Esophagus (tissue), 2 donors: Measurements from ENCODE around the gene NCKAP5L. TPM values are rescaled to one million over a fixed set of nuclear protein-coding genes. Genes with fewer than 3 reads are reported as not detected.

Experiments
- H3K27ac ChIP-seq, 2 donors: one replicate each; pipeline ENCODE4 v1.5.1; 2013; ENCODE audit warnings: low read depth in 2 of 2, mild to moderate bottlenecking in 2 of 2, inconsistent platforms in 1 of 2, low read length in 1 of 2, moderate library complexity in 1 of 2
- H3K27me3 ChIP-seq, 2 donors: one replicate each; pipeline ENCODE4 v1.6.1; 2013; ENCODE audit warnings: low read length in 2 of 2, control low read depth in 1 of 2, mild to moderate bottlenecking in 1 of 2; ENCODE audit not compliant: insufficient read depth in 2 of 2, control insufficient read depth in 1 of 2
- H3K36me3 ChIP-seq, 2 donors: one replicate each; pipeline ENCODE4 v1.6.1; 2013; ENCODE audit warnings: low read length in 1 of 2; ENCODE audit not compliant: control insufficient read depth in 2 of 2, insufficient read depth in 2 of 2
- H3K4me1 ChIP-seq, 2 donors: one replicate each; pipeline ENCODE4 v1.6.1; 2013; ENCODE audit warnings: low read length in 1 of 2; ENCODE audit not compliant: control insufficient read depth in 2 of 2, insufficient read depth in 2 of 2
- H3K4me3 ChIP-seq, 2 donors: one replicate each; pipeline ENCODE4 v1.5.1; 2013; ENCODE audit warnings: low read length in 2 of 2, mild to moderate bottlenecking in 2 of 2, low read depth in 1 of 2, moderate library complexity in 1 of 2
- H3K9me3 ChIP-seq, 2 donors: one replicate each; pipeline ENCODE4 v1.6.1; 2013; ENCODE audit warnings: mild to moderate bottlenecking in 2 of 2, low read depth in 1 of 2, low read length in 1 of 2, moderate library complexity in 1 of 2; ENCODE audit not compliant: control insufficient read depth in 2 of 2, insufficient read depth in 1 of 2
- WGBS, 2 donors: extraction: QIAGEN DNeasy Blood & Tissue Kit; methylation state at CpG; one replicate each; pipeline ENCODE4 v1.1.7; 2013; 5-methylcytosine and 5-hydroxymethylcytosine counted together
- polyA plus RNA-seq, 2 donors: library from polyadenylated mRNA; stranded (reverse); fragments of 200-250 nt; gene quantifications; one replicate each; pipeline ENCODE4 v1.2.3, GENCODE V29; 2013
- donor health status: healthy with polysubstance abuse.
- donor health status: Bipolar disorder and iron deficiency.

The NCKAP5L gene
- polyA plus RNA-seq, 2 donors = 3.1 to 8.4 TPM

DNA sequence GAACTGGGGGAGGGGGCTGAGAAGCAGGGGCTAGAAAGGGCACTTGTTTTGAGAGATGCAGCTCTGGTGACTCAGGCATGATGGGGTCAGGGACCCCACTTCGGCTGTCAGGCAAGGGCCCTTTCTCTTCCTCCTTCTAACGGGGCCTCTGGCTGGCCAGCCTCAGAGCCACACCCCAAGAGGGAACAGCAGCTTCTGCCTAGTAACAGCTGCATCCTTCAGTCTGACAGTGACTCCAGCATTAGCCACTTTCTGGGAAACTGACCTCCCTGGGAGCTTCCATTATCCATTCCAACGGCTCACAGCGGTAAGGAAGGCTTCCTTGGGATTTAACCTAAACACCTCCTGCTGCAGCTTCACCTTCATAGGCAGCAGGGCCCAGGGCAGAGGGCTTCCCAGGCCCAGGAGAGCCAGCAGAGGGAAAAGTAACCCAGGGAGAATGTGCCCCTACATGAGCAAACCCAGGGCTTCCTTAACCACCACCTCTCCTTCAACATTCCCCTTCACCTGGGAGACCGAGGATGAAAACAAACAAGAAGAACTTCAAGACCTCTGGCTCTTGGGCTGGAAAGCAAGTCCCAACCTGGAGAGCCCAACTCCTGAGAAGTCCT lies 2.7 kb downstream of the NCKAP5L start:
- no peak overlapping the region for H3K4me3 ChIP-seq
- peaks cover 2 to 15% of the 10 kb centered on the region in 2 donors for H3K4me1 ChIP-seq
- no peaks in the 10 kb centered on the region for H3K36me3 ChIP-seq
- H3K9me3 ChIP-seq = no peaks in the 10 kb centered on the region
- WGBS, 2 donors = 25 to 40% methylated on average over 5 of the region's 5 CpGs
- H3K27me3 ChIP-seq = no peaks in the 10 kb centered on the region
- peak overlapping the region; percentile 9 to 40 for H3K27ac ChIP-seq

DNA sequence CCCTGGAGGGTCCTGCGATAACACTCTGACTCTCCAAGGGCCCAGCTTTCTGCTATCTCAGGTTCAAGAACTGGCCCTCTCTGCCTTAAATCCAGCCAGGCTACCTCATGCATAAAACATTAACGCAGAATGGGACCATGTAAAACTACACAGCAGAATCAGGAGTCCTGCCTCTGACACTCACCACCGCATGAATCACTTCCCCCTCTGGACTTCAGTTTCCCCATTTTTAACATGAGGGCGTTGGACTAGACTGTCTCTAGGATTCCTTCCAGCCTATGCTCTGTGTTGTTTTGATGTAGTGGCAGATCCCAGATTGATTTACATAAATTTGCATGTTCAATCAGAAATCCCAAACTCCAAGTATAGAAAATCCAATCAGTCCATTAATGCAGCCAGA lies 3.3 kb downstream of the NCKAP5L start:
- Histone ChIP-seq H3K4me3 (no peak overlapping the region), H3K9me3 (no peaks in the 10 kb centered on the region), H3K4me1 (peaks cover 2 to 15% of the 10 kb centered on the region in 2 donors), H3K27ac (peak overlapping the region in 1 of 2 donors; percentile 24), H3K27me3 (no peaks in the 10 kb centered on the region), H3K36me3 (no peaks in the 10 kb centered on the region)
- 51 to 66% methylated on average over 4 of the region's 4 CpGs for WGBS, 2 donors

DNA sequence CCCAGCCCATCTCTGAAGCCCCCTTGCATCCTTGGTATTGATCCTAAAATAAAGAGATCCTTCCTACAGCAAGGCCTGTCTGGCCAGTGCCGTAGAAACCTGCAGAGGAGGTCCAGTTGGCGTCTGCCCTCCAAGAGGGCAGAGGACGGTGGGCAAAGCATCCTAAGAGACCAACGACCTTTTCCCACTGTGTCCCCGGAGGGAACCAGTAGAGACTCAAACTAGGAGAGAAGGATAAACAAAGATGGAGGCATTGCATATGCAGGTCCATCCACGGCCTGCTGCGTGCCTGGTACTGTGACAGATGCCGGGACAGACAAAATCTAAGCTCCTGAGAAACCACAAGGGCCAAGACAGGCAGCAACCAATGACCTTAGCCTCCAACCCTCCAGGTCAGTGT lies 3.8 kb downstream of the NCKAP5L start:
- H3K27ac ChIP-seq = peak overlapping the region in 1 of 2 donors; percentile 24
- peaks cover 2 to 15% of the 10 kb centered on the region in 2 donors for H3K4me1 ChIP-seq
- no peaks in the 10 kb centered on the region for H3K27me3 ChIP-seq
- H3K36me3 ChIP-seq = no peaks in the 10 kb centered on the region
- no peak overlapping the region for H3K4me3 ChIP-seq
- WGBS, 2 donors = 83 to 88% methylated on average over 8 of the region's 8 CpGs
- H3K9me3 ChIP-seq = no peaks in the 10 kb centered on the region

DNA sequence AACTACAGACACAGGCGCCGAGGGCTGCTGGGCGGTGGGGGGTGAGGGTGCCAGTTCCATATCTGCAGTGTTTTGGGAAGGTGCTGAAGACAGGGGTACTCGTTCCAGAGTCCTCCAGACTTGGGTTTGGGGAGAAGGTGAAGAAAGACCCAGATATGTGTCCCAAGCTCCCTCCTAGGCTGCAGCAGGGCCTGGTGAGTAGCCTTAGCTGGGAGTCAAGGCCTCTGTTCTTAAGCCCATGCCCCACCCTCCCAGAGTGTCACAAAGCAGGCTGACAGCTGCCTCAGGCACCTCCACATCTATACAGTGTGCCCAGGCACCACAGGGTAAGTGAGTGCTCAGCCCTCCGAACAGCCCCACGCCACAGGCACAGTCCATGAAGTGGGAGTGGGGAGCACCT lies 4.3 kb downstream of the NCKAP5L start:
- H3K9me3 ChIP-seq = no peaks in the 10 kb centered on the region
- 75 to 86% methylated on average over 6 of the region's 6 CpGs for WGBS, 2 donors
- H3K4me1 ChIP-seq = peaks cover 2 to 13% of the 10 kb centered on the region in 2 donors
- no peaks in the 10 kb centered on the region for H3K36me3 ChIP-seq
- H3K4me3 ChIP-seq = no peak overlapping the region
- H3K27ac ChIP-seq = no peak overlapping the region
- H3K27me3 ChIP-seq = no peaks in the 10 kb centered on the region

- WGBS, 2 donors = 71 to 78% methylated on average over 1 of the region's 1 CpG
- peaks cover 2 to 10% of the 10 kb centered on the region in 2 donors for H3K4me1 ChIP-seq
These were observed 4.9 kb downstream of the NCKAP5L start for GRCh38 chr12:49823350-49823749.

DNA sequence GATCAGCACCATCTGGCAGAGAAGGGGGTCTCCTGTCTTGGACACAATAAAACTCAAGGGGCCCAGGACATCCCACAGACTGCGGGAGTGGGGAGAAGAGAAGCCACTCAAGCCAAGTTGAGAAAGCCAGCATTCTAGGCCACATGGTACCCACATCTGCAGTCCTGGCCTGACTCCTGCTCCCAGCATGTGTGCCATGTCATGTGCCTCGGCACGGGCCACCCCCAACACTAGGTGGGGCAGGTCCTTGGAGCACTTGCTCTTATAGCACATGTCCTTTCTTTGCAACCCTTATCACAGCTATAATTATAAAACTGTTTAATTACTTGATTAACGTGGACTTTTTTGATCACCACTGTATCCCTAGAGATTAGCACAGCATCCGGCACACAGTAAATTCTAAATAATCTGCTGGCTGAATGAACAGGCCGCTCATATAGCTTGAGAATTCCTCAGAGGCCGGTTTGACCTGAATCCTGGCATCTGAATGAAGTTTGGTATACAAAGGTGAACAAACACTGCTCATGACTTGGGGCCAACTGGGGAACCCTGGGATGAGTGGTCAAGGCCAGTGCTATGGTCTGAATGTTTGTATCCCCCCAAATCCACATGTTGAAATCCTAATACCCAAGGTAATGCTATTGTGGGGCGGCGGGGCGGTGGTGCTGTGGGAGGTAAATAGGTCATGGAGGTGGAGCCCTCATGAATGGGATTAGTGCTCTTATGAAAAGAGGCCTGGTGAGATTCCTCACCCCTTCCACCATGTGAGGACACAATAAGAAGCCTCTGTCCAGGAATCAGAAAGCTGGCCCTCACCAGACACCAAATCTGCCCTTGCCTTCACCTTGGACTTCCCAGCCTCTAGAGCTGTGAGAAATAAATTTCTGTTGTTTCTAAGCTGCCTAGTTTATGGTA lies 6.6 kb downstream of the NCKAP5L start:
- no peaks in the 10 kb centered on the region for H3K36me3 ChIP-seq
- peaks cover 2 to 6% of the 10 kb centered on the region in 2 donors for H3K4me1 ChIP-seq
- peak overlapping the region in 1 of 2 donors; percentile 16 for H3K27ac ChIP-seq
- 69 to 74% methylated on average over 10 of the region's 10 CpGs for WGBS, 2 donors
- H3K27me3 ChIP-seq = no peaks in the 10 kb centered on the region
- no peaks in the 10 kb centered on the region for H3K9me3 ChIP-seq
- no peak overlapping the region for H3K4me3 ChIP-seq

More at GRCh38 chr12:49823350-49823749, 4.9 kb downstream of the NCKAP5L start:
- Histone ChIP-seq H3K4me3 (no peak overlapping the region), H3K27me3 (no peaks in the 10 kb centered on the region), H3K9me3 (no peaks in the 10 kb centered on the region), H3K27ac (no peak overlapping the region), H3K36me3 (no peaks in the 10 kb centered on the region)

GRCh38 chr12:49819786-49820185 lies 8.4 kb downstream of the NCKAP5L start:
- WGBS, 2 donors = 51 to 58% methylated on average over 2 of the region's 2 CpGs
- Histone ChIP-seq H3K9me3 (no peaks in the 10 kb centered on the region), H3K4me3 (no peak overlapping the region), H3K4me1 (peaks cover 0 to 6% of the 10 kb centered on the region in 2 donors), H3K27ac (no peak overlapping the region), H3K27me3 (no peaks in the 10 kb centered on the region), H3K36me3 (no peaks in the 10 kb centered on the region)

- no peak overlapping the region for H3K27ac ChIP-seq
- no peaks in the 10 kb centered on the region for H3K27me3 ChIP-seq
- no peaks in the 10 kb centered on the region for H3K9me3 ChIP-seq
- peaks cover 0 to 3% of the 10 kb centered on the region in 2 donors for H3K4me1 ChIP-seq
- no peaks in the 10 kb centered on the region for H3K36me3 ChIP-seq
- H3K4me3 ChIP-seq = no peak overlapping the region
- 64 to 72% methylated on average over 7 of the region's 7 CpGs for WGBS, 2 donors
These were observed 9.8 kb downstream of the NCKAP5L start for GRCh38 chr12:49818241-49818895.

GRCh38 chr12:49813131-49813530 lies 15.1 kb downstream of the NCKAP5L start:
- Histone ChIP-seq H3K4me3 (no peak overlapping the region), H3K27me3 (no peaks in the 10 kb centered on the region), H3K36me3 (no peaks in the 10 kb centered on the region), H3K4me1 (peaks cover 0 to 5% of the 10 kb centered on the region in 2 donors), H3K9me3 (no peaks in the 10 kb centered on the region), H3K27ac (no peak overlapping the region)
- WGBS, 2 donors = 74 to 79% methylated on average over 1 of the region's 1 CpG
